K562 (cell line): Measurements from ENCODE around the gene NTM. TPM values are rescaled to one million over a fixed set of nuclear protein-coding genes. Genes with fewer than 3 reads are reported as not detected.

ENCODE experiments used
- ATAC-seq: fragments of 200-7000 bp; cut with Tn5 transposase; 3 replicates; pipeline ENCODE4 v1.9.1; 2020; ENCODE audit warnings: moderate library complexity
- BruUV-seq: library from RNA; stranded (reverse); fragments of 400-500 nt; replicated peaks from 2 replicates; lab custom pipeline; 2021; lab: Mats Ljungman, UMichigan
- CTCF ChIA-PET: fragments of 300-600 bp; formaldehyde crosslinking; extraction: SDS; loops from one replicate; lab custom pipeline; 2021; ENCODE audit warnings: low intra/inter-chr PET ratio; lab: Yijun Ruan, JAX
- POLR2A ChIA-PET: fragments of 300-600, 350-650 bp; sonication (Branson Sonifier 250); formaldehyde crosslinking; extraction: SDS; loops from one replicate; lab custom pipeline; 2021; ENCODE audit warnings: antibody characterized with exemption, inconsistent platforms; lab: Yijun Ruan, JAX
- DNase-seq, 4 experiments: peaks; one replicate each; pipeline versions ENCODE4 v3.0.0 to v3.0.0-alpha.2; 2011 to 2018; ENCODE audit warnings: low spot score in 3 of 4, mixed read lengths in 3 of 4; ENCODE audit errors: extremely low read depth in 1 of 4
- FAIRE-seq: peaks from 2 replicates; lab custom pipeline; 2011; peaks lifted over from hg19 to GRCh38; lab: Jason Lieb, UNC
- H2AFZ ChIP-seq: 2 replicates; pipeline ENCODE4 v1.6.0; 2011; ENCODE audit warnings: low read depth, low read length, control low read depth, inconsistent platforms
- H3K27ac ChIP-seq: fragments of 200-600 bp; 3 replicates; pipeline ENCODE4 v1.8.0; 2011; ENCODE audit warnings: low read depth, mild to moderate bottlenecking, control low read depth, inconsistent platforms, low read length, moderate library complexity, mixed read lengths; ENCODE audit errors: extremely low read depth
- H3K27me3 ChIP-seq, 2 experiments: fragments of 300-600 bp in 1 of 2; 2 replicates in 1 of 2; 3 replicates in 1 of 2; pipeline versions ENCODE4 v1.6.0 to v1.8.0; 2011; ENCODE audit warnings: inconsistent platforms in 2 of 2, low read length in 2 of 2, mild to moderate bottlenecking in 1 of 2, mixed read lengths in 1 of 2, moderate library complexity in 1 of 2; ENCODE audit not compliant: control insufficient read depth in 2 of 2, insufficient read depth in 2 of 2
- H3K36me3 ChIP-seq: fragments of 300-600 bp; 3 replicates; pipeline ENCODE4 v1.8.0; 2011; ENCODE audit warnings: mild to moderate bottlenecking, low read length, inconsistent platforms; ENCODE audit not compliant: control insufficient read depth, insufficient read depth
- H3K4me1 ChIP-seq, 2 experiments: fragments of 200-600 bp in 1 of 2; replicated peaks in 1 of 2; 2 replicates in 1 of 2; 3 replicates in 1 of 2; pipeline versions ENCODE4 v1.5.1 to v1.8.0; 2011; ENCODE audit warnings: inconsistent platforms in 2 of 2, low read length in 2 of 2, mild to moderate bottlenecking in 1 of 2, mixed read lengths in 1 of 2, moderate library complexity in 1 of 2; ENCODE audit not compliant: control insufficient read depth in 2 of 2, insufficient read depth in 2 of 2
- H3K4me2 ChIP-seq: 2 replicates; pipeline ENCODE4 v1.6.1; 2011; ENCODE audit warnings: low read length, control low read depth, inconsistent platforms, mixed read lengths; ENCODE audit not compliant: insufficient read depth
- H3K4me3 ChIP-seq: fragments of 200-600 bp; sonication (generic), shearing (Covaris generic); 2 replicates; pipeline ENCODE4 v1.5.1; 2016; ENCODE audit warnings: control low read depth, inconsistent platforms
- H3K79me2 ChIP-seq: fragments of 200-600 bp; 3 replicates; pipeline ENCODE4 v1.8.0; 2011; ENCODE audit warnings: low read length, inconsistent platforms; ENCODE audit not compliant: control insufficient read depth, insufficient read depth
- H3K9ac ChIP-seq, 2 experiments: 2 replicates each; pipeline versions ENCODE4 v1.6.0 to v1.6.1; 2011; ENCODE audit warnings: low read depth in 2 of 2, low read length in 2 of 2, control low read depth in 1 of 2, inconsistent platforms in 1 of 2, mild to moderate bottlenecking in 1 of 2, mixed read lengths in 1 of 2; ENCODE audit not compliant: insufficient read depth in 1 of 2
- H3K9me1 ChIP-seq: one replicate; pipeline ENCODE4 v1.6.0; 2011; ENCODE audit warnings: inconsistent platforms, mild to moderate bottlenecking, low read length, moderate library complexity; ENCODE audit not compliant: control insufficient read depth, insufficient read depth
- H3K9me3 ChIP-seq: replicated peaks from 2 replicates; pipeline ENCODE4 v1.5.1; 2011; ENCODE audit warnings: low read depth, low read length, inconsistent platforms; ENCODE audit not compliant: control insufficient read depth, insufficient read depth
- H4K20me1 ChIP-seq: replicated peaks from 2 replicates; pipeline ENCODE4 v1.6.1; 2011; ENCODE audit warnings: low read length, inconsistent platforms, mixed read lengths; ENCODE audit not compliant: control insufficient read depth, insufficient read depth
- CBFA2T3 ChIP-seq: fragments of 450-650 bp; IDR thresholded peaks from 2 replicates; pipeline ENCODE4 v1.6.1; 2017
- CEBPB ChIP-seq: fragments of 450-650 bp; IDR thresholded peaks from 2 replicates; pipeline ENCODE4 v1.6.1; 2016; ENCODE audit warnings: missing genetic modification characterization, missing compliant biosample characterization
- COPS2 ChIP-seq: fragments of 450-650 bp; conservative IDR thresholded peaks from 2 replicates; pipeline ENCODE4 v1.6.1; 2016; ENCODE audit warnings: mild to moderate bottlenecking, moderate library complexity
- HNRNPH1 ChIP-seq: fragments of 200-400 bp; formaldehyde crosslinking; optimal IDR thresholded peaks from 2 replicates; pipeline ENCODE3; 2017; ENCODE audit warnings: low read depth, mild to moderate bottlenecking, low read length, moderate library complexity
- NFXL1 ChIP-seq: fragments of 450-650 bp; formaldehyde crosslinking; IDR thresholded peaks from 2 replicates; pipeline ENCODE4 v1.4.0; 2021; ENCODE audit warnings: mild to moderate bottlenecking
- PHF21A ChIP-seq: fragments of 450-650 bp; IDR thresholded peaks from 2 replicates; pipeline ENCODE4 v1.6.1; 2017; ENCODE audit warnings: low read depth, borderline replicate concordance
- PYGO2 ChIP-seq: fragments of 450-650 bp; IDR thresholded peaks from 2 replicates; pipeline ENCODE4 v1.6.1; 2016; ENCODE audit warnings: mild to moderate bottlenecking, missing genetic modification characterization, moderate library complexity, missing compliant biosample characterization
- RUNX1 ChIP-seq: sonication (generic); IDR thresholded peaks from 2 replicates; pipeline ENCODE4 v1.6.1; 2016; ENCODE audit warnings: antibody characterized with exemption, low read depth
- TCFL5 ChIP-seq: fragments of 250-450 bp; sonication (Bioruptor Pico); conservative IDR thresholded peaks from 2 replicates; pipeline ENCODE4 v1.6.1; 2021; ENCODE audit warnings: mild to moderate bottlenecking, moderate library complexity, matching md5 sums
- U2AF1 ChIP-seq: fragments of 200-400 bp; formaldehyde crosslinking; optimal IDR thresholded peaks from 2 replicates; pipeline ENCODE3; 2017; ENCODE audit warnings: mild to moderate bottlenecking, low read depth, low read length, moderate library complexity
- ZNF124 ChIP-seq: sonication (generic); formaldehyde crosslinking; IDR thresholded peaks from 2 replicates; pipeline ENCODE4 v1.8.1; 2022; ENCODE audit warnings: missing genetic modification reagents
- ZNF274 ChIP-seq: IDR thresholded peaks from 2 replicates; pipeline ENCODE4 v1.6.1; 2011; ENCODE audit warnings: low read depth, mild to moderate bottlenecking, low read length, moderate library complexity, borderline replicate concordance
- ZNF445 ChIP-seq: fragments of 250-450 bp; sonication (Bioruptor Pico); IDR thresholded peaks from 2 replicates; pipeline ENCODE4 v1.4.0; 2020; ENCODE audit warnings: low read depth, mild to moderate bottlenecking, moderate library complexity
- ZNF696 ChIP-seq: fragments of 250-450 bp; sonication (Bioruptor Pico); conservative IDR thresholded peaks from 2 replicates; pipeline ENCODE4 v1.4.0; 2020; ENCODE audit warnings: mild to moderate bottlenecking, moderate library complexity
- ZNF76 ChIP-seq: fragments of 250-450 bp; sonication (Bioruptor Pico); IDR thresholded peaks from 2 replicates; pipeline ENCODE4 v1.4.0; 2020; ENCODE audit warnings: mild to moderate bottlenecking, moderate library complexity, borderline replicate concordance
- ZNF766 ChIP-seq: fragments of 200-800 bp; sonication (Bioruptor generic); conservative IDR thresholded peaks from 2 replicates; pipeline ENCODE4 v1.6.1; 2016; ENCODE audit warnings: missing genetic modification characterization, missing compliant biosample characterization
- ZNF79 ChIP-seq: fragments of 250-450 bp; sonication (Bioruptor Pico); IDR thresholded peaks from 2 replicates; pipeline ENCODE4 v1.4.0; 2020; ENCODE audit warnings: low read depth, mild to moderate bottlenecking, moderate library complexity
- WGBS: fragments of 100-300 bp; shearing (Covaris generic); methylation state at CpG from one replicate; pipeline ENCODE4 v1.1.6; 2016; ENCODE audit warnings: low coverage, mixed read lengths; ENCODE audit not compliant: insufficient coverage; ENCODE audit errors: missing lambda C conversion rate; 5-methylcytosine and 5-hydroxymethylcytosine counted together
- in situ Hi-C: fragments of 300-500 bp; cut with MboI; formaldehyde crosslinking; loops from 4 replicates; pipeline ENCODE4 v1.15.0; 2018; ENCODE audit warnings: inconsistent platforms, mixed read lengths
- intact Hi-C: fragments of 100-400 bp; cut with micrococcal nuclease; formaldehyde crosslinking; loops from 2 replicates; pipeline ENCODE4 v1.14.2; 2022
- polyA plus RNA-seq, 8 experiments: library from polyadenylated mRNA; depleted of rRNA in 4 of 8; stranded (reverse) in 5 of 8; unstranded in 3 of 8; fragments of >200 nt; fragmentation: Nextera tagmentation in 2 of 8; fragmentation: Illumina TruSeq in 1 of 8; extraction: Ambion mirVana in 2 of 8; extraction: Trizol in 1 of 8; gene quantifications; 2 replicates each; pipeline versions ENCODE4 v1.2.1 to v1.2.3, GENCODE V29; 2011 to 2014; ENCODE audit warnings: inconsistent platforms in 1 of 8, missing spikeins in 1 of 8
- total RNA-seq, 7 experiments: library from RNA; depleted of rRNA in 6 of 7; stranded (reverse); fragments of >200 nt in 6 of 7; fragmentation: Illumina TruSeq in 2 of 7; extraction: Trizol in 2 of 7; gene quantifications; 2 replicates each; pipeline versions ENCODE4 v1.2.1 to v1.2.3, GENCODE V29; 2011 to 2021; ENCODE audit warnings: low replicate concordance in 1 of 7
- TF ChIP-seq, protein P1 (sequence below): IDR thresholded peaks from 2 replicates; pipeline ENCODE4 v1.6.1; 2014; ENCODE audit warnings: antibody characterized with exemption
- TF ChIP-seq, protein P2 (sequence below): IDR thresholded peaks from 3 replicates; pipeline ENCODE4 v1.6.1; 2011; ENCODE audit warnings: borderline replicate concordance, mild to moderate bottlenecking, moderate library complexity; ENCODE audit not compliant: insufficient read length; ENCODE audit errors: extremely low read depth

Gene NTM
- total and polyA plus RNA-seq, 9 of the 15 experiments (the other 6 are each of a cell fraction or from before 2014, with no cell fraction given), result not detected

DNA sequence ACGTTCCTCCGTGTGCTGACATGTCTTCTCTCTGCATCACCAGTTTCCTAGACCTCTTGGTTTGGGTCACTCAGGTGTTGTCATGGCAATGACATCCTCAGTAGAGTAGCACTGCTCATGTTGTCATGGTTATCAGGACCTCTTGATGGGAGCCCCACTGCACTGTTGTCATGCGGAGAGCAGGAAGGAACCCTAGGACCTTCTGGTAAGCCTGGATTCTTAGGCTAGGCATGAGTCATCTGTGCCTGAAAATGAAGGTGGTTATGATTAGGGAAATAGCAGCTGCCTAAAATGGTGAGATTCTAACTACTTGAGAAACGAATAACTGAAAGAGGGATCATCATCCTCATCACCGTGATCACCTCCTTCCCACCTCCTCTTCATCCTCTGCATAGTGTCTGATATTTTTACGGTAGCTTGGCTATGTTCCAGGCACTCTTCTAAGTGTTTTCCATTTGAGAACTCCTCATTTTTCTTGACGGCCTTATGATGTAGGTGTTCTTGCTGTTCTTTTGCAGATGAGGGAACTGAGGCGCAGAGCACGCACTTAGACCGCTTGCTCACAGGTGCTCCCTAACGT, 858.4 kb downstream of the NTM start (continued):
- no peak for TF ChIP-seq CEBPB
- TF ChIP-seq RUNX1, result no peak
- TF ChIP-seq U2AF1, result no peak
- no peak for TF ChIP-seq ZNF274
- TF ChIP-seq, protein P1, sequence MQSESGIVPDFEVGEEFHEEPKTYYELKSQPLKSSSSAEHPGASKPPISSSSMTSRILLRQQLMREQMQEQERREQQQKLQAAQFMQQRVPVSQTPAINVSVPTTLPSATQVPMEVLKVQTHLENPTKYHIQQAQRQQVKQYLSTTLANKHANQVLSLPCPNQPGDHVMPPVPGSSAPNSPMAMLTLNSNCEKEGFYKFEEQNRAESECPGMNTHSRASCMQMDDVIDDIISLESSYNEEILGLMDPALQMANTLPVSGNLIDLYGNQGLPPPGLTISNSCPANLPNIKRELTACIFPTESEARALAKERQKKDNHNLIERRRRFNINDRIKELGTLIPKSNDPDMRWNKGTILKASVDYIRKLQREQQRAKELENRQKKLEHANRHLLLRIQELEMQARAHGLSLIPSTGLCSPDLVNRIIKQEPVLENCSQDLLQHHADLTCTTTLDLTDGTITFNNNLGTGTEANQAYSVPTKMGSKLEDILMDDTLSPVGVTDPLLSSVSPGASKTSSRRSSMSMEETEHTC, result no peak

DNA sequence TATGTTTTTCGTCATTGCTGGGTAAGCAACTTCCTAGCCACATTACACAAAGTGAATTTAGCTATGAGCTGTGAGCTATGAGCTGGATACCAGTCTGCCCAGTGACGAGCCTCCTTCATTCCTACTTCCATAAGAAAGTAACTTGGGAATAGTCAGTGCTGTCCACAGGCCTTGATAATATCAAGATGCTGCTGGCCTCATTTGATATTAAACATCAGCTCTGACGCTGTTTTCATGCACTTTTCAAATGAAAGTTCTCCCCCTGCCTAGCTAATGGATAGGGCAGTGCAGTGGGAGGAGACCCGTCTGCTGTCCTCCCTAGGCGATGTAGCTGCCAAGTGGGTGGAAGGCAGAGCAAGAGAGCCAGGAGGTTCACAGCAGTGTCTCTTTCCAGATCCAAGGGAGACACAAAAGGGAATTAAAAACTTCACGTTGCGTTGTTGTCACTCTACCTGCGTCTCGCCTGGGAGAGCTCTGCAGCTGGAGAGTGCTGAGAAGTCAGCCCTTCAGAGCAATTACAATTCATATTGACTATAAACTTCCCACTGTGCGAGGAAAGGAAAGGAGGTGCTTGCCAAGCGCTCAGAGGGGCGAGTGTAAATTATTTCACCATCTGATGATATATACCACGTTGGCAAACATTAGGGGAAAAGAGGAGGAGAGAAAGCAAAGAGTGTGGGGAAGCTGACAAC, 861.4 kb downstream of the NTM start:
- Histone ChIP-seq H3K27ac (no peak overlapping the region), H3K4me3 (no peak overlapping the region), H3K4me2 (no peak overlapping the region), H3K79me2 (no peaks in the 10 kb centered on the region), H4K20me1 (no peaks in the 10 kb centered on the region), H3K4me1 (no peaks in the 10 kb centered on the region), H3K36me3 (no peaks in the 10 kb centered on the region), H3K9ac (no peak overlapping the region), H3K9me3 (no peaks in the 10 kb centered on the region), H3K9me1 (no peaks in the 10 kb centered on the region), H3K27me3 (no peaks in the 10 kb centered on the region), H2AFZ (no peak overlapping the region)
- in situ Hi-C loops, result no loop called here
- POLR2A ChIA-PET, result no interaction called here
- ATAC-seq (no peak), FAIRE-seq (no peak), DNase-seq (no peak)
- CTCF ChIA-PET, result no interaction called here
- intact Hi-C loops, result no loop called here
- no TSS peak for BruUV-seq
- WGBS, result under 1% methylated on average over 13 of the region's 13 CpGs
- no peak for TF ChIP-seq ZNF445
- TF ChIP-seq CBFA2T3, result no peak
- no peak for TF ChIP-seq NFXL1 (CRISPR knock-in tag)
- TF ChIP-seq ZNF766 (CRISPR knock-in tag), result no peak
- no peak for TF ChIP-seq ZNF696 (CRISPR knock-in tag)
- no peak for TF ChIP-seq HNRNPH1
- TF ChIP-seq, protein P2, sequence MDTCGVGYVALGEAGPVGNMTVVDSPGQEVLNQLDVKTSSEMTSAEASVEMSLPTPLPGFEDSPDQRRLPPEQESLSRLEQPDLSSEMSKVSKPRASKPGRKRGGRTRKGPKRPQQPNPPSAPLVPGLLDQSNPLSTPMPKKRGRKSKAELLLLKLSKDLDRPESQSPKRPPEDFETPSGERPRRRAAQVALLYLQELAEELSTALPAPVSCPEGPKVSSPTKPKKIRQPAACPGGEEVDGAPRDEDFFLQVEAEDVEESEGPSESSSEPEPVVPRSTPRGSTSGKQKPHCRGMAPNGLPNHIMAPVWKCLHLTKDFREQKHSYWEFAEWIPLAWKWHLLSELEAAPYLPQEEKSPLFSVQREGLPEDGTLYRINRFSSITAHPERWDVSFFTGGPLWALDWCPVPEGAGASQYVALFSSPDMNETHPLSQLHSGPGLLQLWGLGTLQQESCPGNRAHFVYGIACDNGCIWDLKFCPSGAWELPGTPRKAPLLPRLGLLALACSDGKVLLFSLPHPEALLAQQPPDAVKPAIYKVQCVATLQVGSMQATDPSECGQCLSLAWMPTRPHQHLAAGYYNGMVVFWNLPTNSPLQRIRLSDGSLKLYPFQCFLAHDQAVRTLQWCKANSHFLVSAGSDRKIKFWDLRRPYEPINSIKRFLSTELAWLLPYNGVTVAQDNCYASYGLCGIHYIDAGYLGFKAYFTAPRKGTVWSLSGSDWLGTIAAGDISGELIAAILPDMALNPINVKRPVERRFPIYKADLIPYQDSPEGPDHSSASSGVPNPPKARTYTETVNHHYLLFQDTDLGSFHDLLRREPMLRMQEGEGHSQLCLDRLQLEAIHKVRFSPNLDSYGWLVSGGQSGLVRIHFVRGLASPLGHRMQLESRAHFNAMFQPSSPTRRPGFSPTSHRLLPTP, result no peak
- no peak for TF ChIP-seq ZNF76 (CRISPR knock-in tag)
- TF ChIP-seq ZNF79 (CRISPR knock-in tag), result no peak
- no peak for TF ChIP-seq PYGO2 (tag)
- TF ChIP-seq TCFL5 (CRISPR knock-in tag), result no peak
- no peak for TF ChIP-seq ZNF124 (CRISPR knock-in tag)
- TF ChIP-seq COPS2, result no peak
- no peak for TF ChIP-seq PHF21A
